ENCODE data around the gene KLHL1.

The KLHL1 gene

GRCh38 chr13:70088926-70089325, 19.3 kb downstream of the KLHL1 start:
- no peaks in the 10 kb centered on the region for H3K36me3 ChIP-seq (ENCODE audit: control insufficient read depth, insufficient read depth, low read length)
- no peaks in the 10 kb centered on the region for H3K4me1 ChIP-seq (ENCODE audit: control insufficient read depth, insufficient read depth, low read length)
- WGBS (ENCODE audit: insufficient coverage, insufficient read length), result no CpG with 5 or more reads among the region's 2 CpGs
- no peak overlapping the region for H3K27ac ChIP-seq (ENCODE audit: low read length)
- no peaks in the 10 kb centered on the region for H3K27me3 ChIP-seq (ENCODE audit: control insufficient read depth, insufficient read depth, low read length)
- H3K4me3 ChIP-seq (ENCODE audit: low read length), result no peak overlapping the region
- H3K9me3 ChIP-seq (ENCODE audit: control insufficient read depth, insufficient read depth, low read length), result no peaks in the 10 kb centered on the region
- DNase-seq (ENCODE audit: low read depth, low spot score), result no peak

- Histone ChIP-seq H3K9me3 (ENCODE audit: control insufficient read depth, insufficient read depth, low read length) (no peaks in the 10 kb centered on the region), H3K27me3 (ENCODE audit: control insufficient read depth, insufficient read depth, low read length) (no peaks in the 10 kb centered on the region), H3K36me3 (ENCODE audit: control insufficient read depth, insufficient read depth, low read length) (no peaks in the 10 kb centered on the region), H3K4me3 (ENCODE audit: low read length) (no peak overlapping the region), H3K4me1 (ENCODE audit: control insufficient read depth, insufficient read depth, low read length) (no peaks in the 10 kb centered on the region), H3K27ac (ENCODE audit: low read length) (no peak overlapping the region)
- no peak for DNase-seq (ENCODE audit: low read depth, low spot score)
- 100% methylated on average over 1 of the region's 4 CpGs for WGBS (ENCODE audit: insufficient coverage, insufficient read length)
Observed at GRCh38 chr13:70087247-70087646, 21.0 kb downstream of the KLHL1 start.

- H3K27ac ChIP-seq (ENCODE audit: low read length), result no peak overlapping the region
- no peaks in the 10 kb centered on the region for H3K36me3 ChIP-seq (ENCODE audit: control insufficient read depth, insufficient read depth, low read length)
- H3K4me1 ChIP-seq (ENCODE audit: control insufficient read depth, insufficient read depth, low read length), result no peaks in the 10 kb centered on the region
- no peak overlapping the region for H3K4me3 ChIP-seq (ENCODE audit: low read length)
- no peak for DNase-seq (ENCODE audit: low read depth, low spot score)
- no peaks in the 10 kb centered on the region for H3K27me3 ChIP-seq (ENCODE audit: control insufficient read depth, insufficient read depth, low read length)
- H3K9me3 ChIP-seq (ENCODE audit: control insufficient read depth, insufficient read depth, low read length), result no peaks in the 10 kb centered on the region
- WGBS (ENCODE audit: insufficient coverage, insufficient read length), result no CpG with 5 or more reads among the region's 4 CpGs
Observed at GRCh38 chr13:70080012-70080411, 28.2 kb downstream of the KLHL1 start.

DNA sequence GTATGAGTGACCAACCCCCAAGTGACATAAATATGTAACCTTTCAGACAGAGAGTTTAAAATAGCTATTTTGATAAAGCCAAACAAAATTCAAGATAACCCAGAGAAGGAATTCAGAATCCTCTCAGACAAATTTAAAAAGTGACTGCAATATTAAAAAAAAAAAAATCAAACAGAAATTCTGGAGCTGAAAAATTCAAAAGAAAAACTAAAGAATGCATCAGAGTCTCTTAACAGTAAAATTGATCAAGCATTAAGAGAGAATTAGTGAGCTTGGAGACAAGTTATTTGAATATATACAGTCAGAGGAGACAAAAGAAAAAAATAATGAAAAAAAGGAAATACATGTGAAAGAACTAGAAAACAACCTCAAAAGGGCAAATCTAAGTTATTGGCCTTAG, 53.7 kb downstream of the KLHL1 start:
- Histone ChIP-seq H3K9me3 (ENCODE audit: control insufficient read depth, insufficient read depth, low read length) (no peaks in the 10 kb centered on the region), H3K4me1 (ENCODE audit: control insufficient read depth, insufficient read depth, low read length) (no peaks in the 10 kb centered on the region), H3K4me3 (ENCODE audit: low read length) (no peak overlapping the region), H3K36me3 (ENCODE audit: control insufficient read depth, insufficient read depth, low read length) (no peaks in the 10 kb centered on the region), H3K27me3 (ENCODE audit: control insufficient read depth, insufficient read depth, low read length) (no peaks in the 10 kb centered on the region), H3K27ac (ENCODE audit: low read length) (no peak overlapping the region)
- DNase-seq (ENCODE audit: low read depth, low spot score), result no peak

DNA sequence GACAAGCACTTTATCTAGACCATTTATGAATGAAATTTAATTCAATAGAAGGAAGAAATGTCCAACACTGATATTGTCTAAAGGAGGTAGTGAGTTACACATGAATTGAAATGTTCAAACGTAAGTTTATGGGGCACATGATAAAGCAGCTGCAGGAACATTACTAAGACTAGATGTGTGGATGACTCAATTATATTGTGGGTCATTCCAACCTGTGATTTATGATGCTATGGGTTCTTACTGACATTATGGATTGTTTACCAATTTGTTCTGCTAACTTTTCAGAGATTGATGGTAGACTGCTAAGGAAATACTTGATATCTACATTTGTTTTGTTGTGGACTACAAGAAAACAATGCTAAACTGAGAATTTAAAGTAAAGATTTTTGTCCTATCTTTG, 56.7 kb downstream of the KLHL1 start:
- Histone ChIP-seq H3K9me3 (ENCODE audit: control insufficient read depth, insufficient read depth, low read length) (no peaks in the 10 kb centered on the region), H3K4me3 (ENCODE audit: low read length) (no peak overlapping the region), H3K4me1 (ENCODE audit: control insufficient read depth, insufficient read depth, low read length) (no peaks in the 10 kb centered on the region), H3K27ac (ENCODE audit: low read length) (no peak overlapping the region), H3K27me3 (ENCODE audit: control insufficient read depth, insufficient read depth, low read length) (no peaks in the 10 kb centered on the region), H3K36me3 (ENCODE audit: control insufficient read depth, insufficient read depth, low read length) (no peaks in the 10 kb centered on the region)
- DNase-seq (ENCODE audit: low read depth, low spot score), result no peak
- no CpG with 5 or more reads among the region's 1 CpG for WGBS (ENCODE audit: insufficient coverage, insufficient read length)

DNA sequence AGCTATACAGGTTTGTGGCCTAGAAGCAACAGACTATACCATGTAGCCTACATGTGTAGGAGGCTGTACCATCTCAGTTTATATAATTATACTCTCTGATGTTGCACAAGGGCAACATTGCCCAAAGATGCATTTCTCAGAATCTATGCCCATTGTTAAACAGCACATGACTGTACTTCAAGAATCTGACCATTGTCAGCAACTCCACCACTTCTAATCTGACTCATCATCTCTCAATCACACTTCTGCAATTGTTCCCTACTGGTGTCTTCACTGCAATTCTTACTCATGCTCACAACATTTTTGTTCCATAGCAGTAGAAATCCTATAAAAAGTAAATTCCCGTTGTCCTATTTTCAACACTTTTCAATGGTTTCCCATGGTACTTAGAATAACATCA, 64.6 kb downstream of the KLHL1 start:
- no peak overlapping the region for H3K27ac ChIP-seq (ENCODE audit: low read length)
- DNase-seq (ENCODE audit: low read depth, low spot score), result no peak
- no peak overlapping the region for H3K4me3 ChIP-seq (ENCODE audit: low read length)
- no peaks in the 10 kb centered on the region for H3K9me3 ChIP-seq (ENCODE audit: control insufficient read depth, insufficient read depth, low read length)
- no peaks in the 10 kb centered on the region for H3K27me3 ChIP-seq (ENCODE audit: control insufficient read depth, insufficient read depth, low read length)
- H3K36me3 ChIP-seq (ENCODE audit: control insufficient read depth, insufficient read depth, low read length), result no peaks in the 10 kb centered on the region
- no peaks in the 10 kb centered on the region for H3K4me1 ChIP-seq (ENCODE audit: control insufficient read depth, insufficient read depth, low read length)
- WGBS (ENCODE audit: insufficient coverage, insufficient read length), result no CpG with 5 or more reads among the region's 1 CpG

DNA sequence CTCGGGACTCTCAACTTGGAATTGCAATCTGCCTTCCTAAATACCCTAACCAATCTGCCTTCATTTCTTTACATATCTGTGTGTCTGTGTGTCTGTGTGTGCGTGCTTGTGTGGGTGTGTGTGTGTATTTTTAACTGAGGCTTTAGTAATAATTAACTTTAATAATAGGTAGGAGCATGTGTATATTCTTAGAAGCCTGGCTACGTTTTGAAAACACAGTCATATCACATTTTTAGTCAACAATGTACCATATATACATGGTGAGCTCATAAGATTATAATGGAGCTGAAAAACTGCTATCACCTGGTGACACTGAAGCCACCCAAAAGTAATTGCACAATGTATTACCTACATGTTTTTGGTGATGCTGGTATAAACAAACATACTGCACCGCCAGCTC, 66.1 kb downstream of the KLHL1 start:
- no peak overlapping the region for H3K27ac ChIP-seq (ENCODE audit: low read length)
- H3K9me3 ChIP-seq (ENCODE audit: control insufficient read depth, insufficient read depth, low read length), result no peaks in the 10 kb centered on the region
- H3K36me3 ChIP-seq (ENCODE audit: control insufficient read depth, insufficient read depth, low read length), result no peaks in the 10 kb centered on the region
- H3K4me3 ChIP-seq (ENCODE audit: low read length), result no peak overlapping the region
- no peak for DNase-seq (ENCODE audit: low read depth, low spot score)
- H3K4me1 ChIP-seq (ENCODE audit: control insufficient read depth, insufficient read depth, low read length), result no peaks in the 10 kb centered on the region
- H3K27me3 ChIP-seq (ENCODE audit: control insufficient read depth, insufficient read depth, low read length), result no peaks in the 10 kb centered on the region
- WGBS (ENCODE audit: insufficient coverage, insufficient read length), result no CpG with 5 or more reads among the region's 4 CpGs

DNA sequence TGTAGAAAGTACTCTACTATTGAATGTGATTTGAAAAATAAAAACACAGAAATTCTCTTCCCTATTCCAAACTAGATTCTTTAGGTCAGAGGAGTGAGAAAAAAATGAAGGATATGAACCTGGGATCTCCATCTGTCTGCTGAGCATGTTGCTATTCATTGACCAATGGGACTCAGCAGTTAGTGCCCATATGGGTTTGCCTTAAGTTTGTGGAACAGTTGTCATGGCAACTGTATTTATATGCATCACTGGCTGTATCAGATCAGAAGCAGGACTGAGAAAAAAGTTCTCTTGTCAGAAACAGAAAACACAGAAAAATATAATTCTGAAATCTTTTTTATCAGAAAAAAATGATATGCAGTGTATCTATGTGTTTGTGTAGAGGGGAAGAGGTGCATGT, 74.0 kb downstream of the KLHL1 start:
- no peak for DNase-seq (ENCODE audit: low read depth, low spot score)
- H3K27me3 ChIP-seq (ENCODE audit: control insufficient read depth, insufficient read depth, low read length), result no peaks in the 10 kb centered on the region
- no peak overlapping the region for H3K27ac ChIP-seq (ENCODE audit: low read length)
- H3K36me3 ChIP-seq (ENCODE audit: control insufficient read depth, insufficient read depth, low read length), result no peaks in the 10 kb centered on the region
- H3K4me3 ChIP-seq (ENCODE audit: low read length), result no peak overlapping the region
- no peaks in the 10 kb centered on the region for H3K9me3 ChIP-seq (ENCODE audit: control insufficient read depth, insufficient read depth, low read length)
- H3K4me1 ChIP-seq (ENCODE audit: control insufficient read depth, insufficient read depth, low read length), result no peaks in the 10 kb centered on the region

DNA sequence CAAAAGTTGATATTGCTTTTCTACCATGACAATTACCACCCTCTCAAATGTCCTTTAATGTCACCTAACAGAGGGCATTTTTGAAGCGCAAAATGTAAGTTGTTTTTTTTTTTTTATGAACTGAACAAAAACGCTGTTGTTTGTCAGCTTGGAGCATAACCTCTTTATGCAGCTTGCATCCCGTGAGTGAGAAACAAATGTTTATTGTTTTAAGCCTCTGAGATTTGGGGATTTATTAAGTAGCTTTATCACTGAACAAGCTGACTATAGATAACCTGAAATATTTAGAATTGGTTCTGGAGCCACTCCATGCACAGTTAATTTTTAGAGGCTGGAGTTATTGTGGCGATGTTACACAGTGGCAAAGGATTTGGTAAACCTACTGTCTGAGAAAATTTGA, 80.7 kb downstream of the KLHL1 start:
- Histone ChIP-seq H3K4me1 (ENCODE audit: control insufficient read depth, insufficient read depth, low read length) (no peaks in the 10 kb centered on the region), H3K9me3 (ENCODE audit: control insufficient read depth, insufficient read depth, low read length) (no peaks in the 10 kb centered on the region), H3K27me3 (ENCODE audit: control insufficient read depth, insufficient read depth, low read length) (no peaks in the 10 kb centered on the region), H3K27ac (ENCODE audit: low read length) (no peak overlapping the region), H3K4me3 (ENCODE audit: low read length) (no peak overlapping the region), H3K36me3 (ENCODE audit: control insufficient read depth, insufficient read depth, low read length) (no peaks in the 10 kb centered on the region)
- WGBS (ENCODE audit: insufficient coverage, insufficient read length), result no CpG with 5 or more reads among the region's 4 CpGs
- DNase-seq (ENCODE audit: low read depth, low spot score), result no peak

DNA sequence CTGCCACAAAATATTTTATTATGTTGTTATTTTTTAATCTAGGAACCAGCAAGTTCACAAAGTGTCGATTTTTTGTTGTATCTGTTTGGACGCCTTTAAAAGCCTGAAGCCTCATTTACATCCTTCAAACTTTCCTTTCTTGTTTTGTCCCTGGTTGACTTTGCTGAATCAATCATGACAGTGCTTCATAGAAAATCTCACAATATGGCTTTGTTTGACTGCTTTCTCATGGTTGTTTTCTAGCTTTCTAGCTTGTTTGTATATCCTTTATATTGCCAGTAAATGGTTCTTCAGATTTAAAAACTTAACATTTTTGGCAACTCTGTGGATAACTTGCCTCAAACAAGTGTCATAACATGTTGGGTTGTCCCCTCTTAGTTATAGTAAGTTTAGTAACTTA, 84.7 kb downstream of the KLHL1 start:
- Histone ChIP-seq H3K9me3 (ENCODE audit: control insufficient read depth, insufficient read depth, low read length) (no peaks in the 10 kb centered on the region), H3K4me1 (ENCODE audit: control insufficient read depth, insufficient read depth, low read length) (no peaks in the 10 kb centered on the region), H3K27ac (ENCODE audit: low read length) (no peak overlapping the region), H3K4me3 (ENCODE audit: low read length) (no peak overlapping the region), H3K36me3 (ENCODE audit: control insufficient read depth, insufficient read depth, low read length) (no peaks in the 10 kb centered on the region), H3K27me3 (ENCODE audit: control insufficient read depth, insufficient read depth, low read length) (no peaks in the 10 kb centered on the region)
- WGBS (ENCODE audit: insufficient coverage, insufficient read length), result no CpG with 5 or more reads among the region's 2 CpGs
- DNase-seq (ENCODE audit: low read depth, low spot score), result no peak

GRCh38 chr13:70022646-70023045, 85.6 kb downstream of the KLHL1 start:
- Histone ChIP-seq H3K36me3 (ENCODE audit: control insufficient read depth, insufficient read depth, low read length) (no peaks in the 10 kb centered on the region), H3K4me3 (ENCODE audit: low read length) (no peak overlapping the region), H3K27ac (ENCODE audit: low read length) (no peak overlapping the region), H3K27me3 (ENCODE audit: control insufficient read depth, insufficient read depth, low read length) (no peaks in the 10 kb centered on the region), H3K4me1 (ENCODE audit: control insufficient read depth, insufficient read depth, low read length) (no peaks in the 10 kb centered on the region), H3K9me3 (ENCODE audit: control insufficient read depth, insufficient read depth, low read length) (no peaks in the 10 kb centered on the region)
- no CpG with 5 or more reads among the region's 3 CpGs for WGBS (ENCODE audit: insufficient coverage, insufficient read length)
- DNase-seq (ENCODE audit: low read depth, low spot score), result no peak

All from iPS DF 6.9 (cell line).